NK-92 (cell line): ENCODE measurements around the gene FSTL4.

ENCODE experiments used
- DNase-seq: peaks from one replicate; lab custom pipeline; 2025; ENCODE audit not compliant: unreplicated experiment; lab: John Stamatoyannopoulos, UW

FSTL4 gene

GRCh38 chr5:133392448-133392847 lies 219.9 kb downstream of the FSTL4 start:
- no peak for DNase-seq

GRCh38 chr5:133391354-133392136 lies 220.8 kb downstream of the FSTL4 start:
- no peak for DNase-seq

- no peak for DNase-seq
These were observed 221.7 kb downstream of the FSTL4 start for GRCh38 chr5:133390416-133391353.

- no peak for DNase-seq
These were observed 223.2 kb downstream of the FSTL4 start for GRCh38 chr5:133389066-133389590.

DNA sequence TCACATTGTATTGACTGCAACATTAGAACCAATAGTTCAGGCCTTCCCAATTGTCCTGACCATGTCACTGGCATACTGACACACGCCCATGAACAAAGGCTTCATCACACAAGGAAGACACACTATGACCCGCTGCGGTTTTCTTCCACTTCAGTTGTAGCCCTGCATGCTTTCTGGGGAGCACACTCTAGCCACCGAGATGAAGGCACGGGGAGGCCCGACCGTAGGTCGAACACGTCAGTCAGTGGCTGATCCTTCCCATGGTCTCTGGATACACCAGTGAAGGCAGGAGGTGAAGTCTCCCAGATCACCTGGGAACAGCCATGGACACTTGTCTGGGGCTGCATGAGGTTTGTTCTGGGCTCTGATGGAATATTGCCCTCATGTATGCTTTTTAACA lies 224.7 kb downstream of the FSTL4 start:
- DNase-seq, result no peak

DNA sequence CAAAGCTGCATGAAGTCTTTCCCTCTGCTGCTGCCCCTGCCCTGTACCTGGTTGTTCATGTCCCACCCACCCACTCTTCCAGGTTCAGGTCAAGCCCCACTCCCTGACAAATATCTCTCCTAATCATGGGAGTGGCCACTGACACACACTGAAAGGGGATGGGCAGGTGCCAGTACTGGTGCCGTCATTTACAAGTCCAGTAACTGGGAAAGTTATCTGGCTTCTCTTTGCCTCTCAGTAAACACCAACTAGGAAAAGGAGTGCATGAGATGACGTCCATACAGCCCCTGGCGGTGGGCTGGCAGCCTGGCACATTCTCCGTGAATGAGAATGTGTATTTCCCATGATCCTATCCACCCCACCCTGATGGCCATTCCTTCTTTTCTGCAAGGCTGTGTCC lies 225.2 kb downstream of the FSTL4 start:
- no peak for DNase-seq

- DNase-seq, result no peak
These were observed 225.7 kb downstream of the FSTL4 start for GRCh38 chr5:133386662-133387061.

- no peak for DNase-seq
These were observed 227.0 kb downstream of the FSTL4 start for GRCh38 chr5:133385346-133385745.

GRCh38 chr5:133384903-133385302 lies 227.4 kb downstream of the FSTL4 start:
- DNase-seq, result no peak

DNA sequence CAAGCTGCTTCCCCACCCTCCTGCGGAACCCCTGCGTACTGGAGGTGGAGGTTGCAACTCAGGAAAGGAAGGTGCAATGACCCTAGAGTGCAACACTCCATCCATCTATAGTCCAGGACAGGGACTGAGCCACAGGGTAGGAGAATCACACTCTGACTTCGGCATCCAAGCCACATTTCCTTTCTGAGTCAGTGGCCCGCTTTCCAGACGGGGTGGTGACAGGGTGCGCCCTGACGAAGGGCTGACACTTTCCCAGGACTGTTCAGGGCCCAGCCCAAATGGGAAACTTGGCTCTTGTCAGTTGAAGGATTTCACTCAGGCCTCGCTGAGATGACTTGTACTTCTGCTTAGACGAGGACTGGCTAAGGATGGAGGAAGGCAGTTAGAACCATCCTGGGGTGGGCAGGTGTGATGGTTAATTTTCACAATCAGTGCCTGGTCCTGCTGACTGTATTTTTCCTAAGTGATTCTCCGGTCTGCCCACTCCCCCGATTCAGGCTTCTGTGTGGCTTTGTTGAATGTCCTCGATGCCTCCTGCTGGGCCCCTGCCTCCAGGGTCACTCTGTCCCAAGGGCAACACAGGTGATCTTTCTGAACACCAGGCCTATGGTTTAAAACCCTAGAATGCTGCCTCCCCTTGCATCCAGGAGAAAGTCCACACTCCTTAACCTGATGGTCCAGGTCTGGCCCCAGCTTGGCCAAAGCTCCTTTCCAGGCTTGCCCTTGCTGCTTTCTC lies 228.1 kb downstream of the FSTL4 start:
- no peak for DNase-seq

- no peak for DNase-seq
These were observed 228.8 kb downstream of the FSTL4 start for GRCh38 chr5:133383580-133383939.

DNA sequence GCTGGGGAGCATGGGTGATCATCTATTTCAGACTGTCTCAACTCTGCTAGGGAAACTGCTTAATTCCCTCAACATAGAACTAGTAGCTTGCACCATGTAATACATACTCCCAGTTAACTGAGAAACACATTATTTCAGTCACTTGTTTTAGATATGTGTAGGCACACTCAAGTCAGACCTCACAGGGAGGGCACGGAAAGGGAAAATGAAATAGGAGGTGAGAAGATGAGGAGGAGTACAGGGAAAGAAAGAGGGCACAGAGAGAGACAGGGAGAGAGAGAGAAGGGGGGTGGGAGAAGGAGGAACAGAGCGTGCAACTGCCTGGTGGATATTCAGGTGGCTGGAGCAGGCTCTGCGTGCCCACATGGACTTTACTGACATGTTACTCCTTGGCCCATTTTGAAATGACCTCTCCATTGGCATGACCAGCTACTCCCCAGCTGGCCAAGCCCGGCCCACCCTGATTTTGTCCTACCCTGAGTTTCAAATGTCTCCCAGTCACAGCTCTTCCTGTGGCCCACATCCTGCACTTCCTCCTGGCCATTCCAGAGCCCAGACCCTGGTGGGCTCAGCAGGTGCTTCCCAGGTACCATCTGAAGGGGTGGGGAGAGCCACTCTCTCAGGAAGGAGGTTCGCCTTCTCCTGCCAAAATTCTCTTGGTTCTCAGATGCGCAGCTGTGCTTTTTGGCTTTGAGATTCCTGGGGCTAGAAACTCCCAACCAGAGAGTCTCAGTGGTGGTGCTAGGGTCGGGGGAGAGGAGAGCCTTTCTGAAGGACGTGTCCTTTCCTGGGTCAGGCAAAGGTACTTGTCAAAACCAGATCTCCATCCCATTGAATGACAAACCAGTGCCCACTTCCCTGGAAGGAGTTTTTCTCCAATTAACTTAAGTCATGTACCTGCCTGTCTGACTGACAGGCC lies 229.4 kb downstream of the FSTL4 start:
- DNase-seq, result no peak

- no peak for DNase-seq
These were observed 230.6 kb downstream of the FSTL4 start for GRCh38 chr5:133381571-133382365.

DNA sequence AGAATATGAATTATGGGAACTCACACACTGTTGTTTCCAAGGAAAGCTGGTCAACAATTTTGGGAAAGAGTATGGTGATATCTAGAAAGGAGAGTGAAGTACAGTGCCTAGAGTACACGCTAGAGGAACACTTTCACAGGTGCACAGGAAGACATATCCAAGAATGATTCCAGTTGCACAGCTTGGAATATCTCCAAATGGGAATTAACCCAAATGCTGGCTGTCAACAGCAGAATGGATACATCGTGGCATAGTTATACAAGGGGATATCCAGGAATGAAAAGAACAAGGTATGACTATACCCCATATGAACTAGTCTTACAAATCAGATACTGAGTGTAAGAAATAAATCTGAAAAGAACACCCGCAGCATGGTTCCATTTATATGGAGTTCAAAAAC lies 231.3 kb downstream of the FSTL4 start:
- no peak for DNase-seq

DNA sequence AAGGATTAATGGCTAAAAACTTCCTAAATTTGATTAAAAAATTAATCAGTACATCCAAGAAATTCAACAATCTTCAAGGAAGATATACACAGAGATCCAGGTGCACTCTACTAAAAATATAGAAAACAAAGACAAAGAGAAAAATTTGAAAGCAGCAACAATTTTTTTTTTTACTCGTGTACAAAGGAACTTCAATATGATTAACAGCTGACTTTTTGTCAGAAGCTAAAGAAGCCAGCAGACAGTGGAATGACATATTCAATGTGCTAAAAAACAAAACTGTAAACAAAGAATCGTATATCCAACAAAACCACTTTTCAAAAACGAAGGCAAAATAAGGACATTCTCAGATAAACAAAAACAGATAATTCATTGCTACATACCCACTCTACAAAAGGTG lies 234.6 kb downstream of the FSTL4 start:
- no peak for DNase-seq

- DNase-seq, result no peak
These were observed 235.4 kb downstream of the FSTL4 start for GRCh38 chr5:133376986-133377385.

DNA sequence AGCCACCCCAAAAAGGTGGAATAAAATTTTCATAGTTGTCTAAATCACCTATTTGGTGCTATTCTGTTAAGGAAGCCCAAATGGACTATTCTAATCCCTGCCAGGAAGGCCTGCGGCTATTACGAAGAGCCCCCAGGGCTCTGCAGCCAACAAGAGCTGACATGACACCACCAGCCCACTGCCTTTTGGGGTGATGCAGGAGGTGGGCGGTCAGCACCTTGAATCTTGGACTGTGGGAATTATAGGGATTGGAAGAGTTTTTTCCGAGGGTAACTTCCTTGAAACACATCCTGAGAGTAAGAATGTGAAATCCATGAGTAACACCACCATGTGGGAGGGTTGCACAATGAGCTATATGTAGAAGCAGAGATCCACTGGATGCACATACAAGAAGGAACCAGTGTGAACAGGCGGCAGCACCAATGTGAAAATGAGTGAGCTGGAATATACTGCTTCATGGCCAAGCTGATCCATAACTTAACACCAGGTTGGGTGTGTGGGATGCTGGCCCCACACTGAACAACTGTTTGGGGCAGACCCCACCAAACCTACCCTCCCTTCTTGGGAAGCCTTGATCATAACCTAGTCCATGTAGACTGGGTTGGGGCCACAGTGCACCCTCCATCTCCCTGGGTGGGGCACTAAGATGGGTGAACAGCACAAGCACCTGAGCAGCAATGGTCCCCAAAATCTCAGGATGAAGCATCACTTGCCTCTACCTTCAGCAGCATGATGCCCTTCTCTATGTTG lies 239.0 kb downstream of the FSTL4 start:
- no peak for DNase-seq

- no peak for DNase-seq
These were observed 239.9 kb downstream of the FSTL4 start for GRCh38 chr5:133372293-133372937.
